T-cell (primary cell): ENCODE data around the gene ING5. TPM values are rescaled to one million over a fixed set of nuclear protein-coding genes. Genes with fewer than 3 reads are reported as not detected.
"Not testable (repeated sequence)": the region's sequence is repeated elsewhere in the genome, so short reads cannot be mapped to it uniquely, and the experiment has no call there.

Source experiments
- ATAC-seq, 4 experiments: fragments of 200-7000 bp in 3 of 4; fragments of 150-1000 bp in 1 of 4; cut with Tn5 transposase; replicated peaks in 1 of 4; 1 replicate in 3 of 4; 2 replicates in 1 of 4; pipeline ENCODE4 v1.10.0; 2021; ENCODE audit warnings: moderate library complexity in 3 of 4, mild to moderate bottlenecking in 2 of 4, moderate number of reproducible peaks in 1 of 4
- CTCF ChIA-PET, 2 donors: fragments of 300-600 bp; sonication (Branson Sonifier 250); formaldehyde crosslinking; loops; one replicate each; lab custom pipeline; 2022; ENCODE audit warnings: antibody characterized with exemption in 2 of 2; lab: Charles Lee
- POLR2A ChIA-PET, 2 donors: fragments of 300-600 bp; sonication (Branson Sonifier 250); formaldehyde crosslinking; loops; one replicate each; lab custom pipeline; 2022; ENCODE audit warnings: antibody characterized with exemption in 2 of 2; lab: Charles Lee
- DNase-seq, 35 experiments: peaks; one replicate each; pipeline versions ENCODE4 v3.0.0 to v3.0.0-alpha.2; 2013 to 2023
- H3K27ac ChIP-seq: one replicate; pipeline ENCODE4 v1.5.1; 2013; ENCODE audit warnings: low read length
- H3K27me3 ChIP-seq, 2 experiments: replicated peaks in 1 of 2; 1 replicate in 1 of 2; 2 replicates in 1 of 2; pipeline versions ENCODE4 v1.6.1 to v1.7.0; 2013; ENCODE audit warnings: low read length in 1 of 2, mixed read lengths in 1 of 2; ENCODE audit not compliant: control insufficient read depth in 2 of 2, insufficient read depth in 2 of 2; ENCODE audit errors: extremely low read depth in 1 of 2
- H3K36me3 ChIP-seq, 2 donors: 1 replicate in 1 of 2; 2 replicates in 1 of 2; pipeline versions ENCODE4 v1.6.1 to v1.7.0; 2013; ENCODE audit warnings: low read length in 1 of 2; ENCODE audit not compliant: control insufficient read depth in 2 of 2, insufficient read depth in 1 of 2; ENCODE audit errors: extremely low read depth in 1 of 2
- H3K4me1 ChIP-seq, 2 experiments: 1 replicate in 1 of 2; 2 replicates in 1 of 2; pipeline versions ENCODE4 v1.6.1 to v1.7.0; 2013; ENCODE audit warnings: low read length in 2 of 2, mixed read lengths in 1 of 2; ENCODE audit not compliant: insufficient read depth in 2 of 2, control insufficient read depth in 1 of 2; ENCODE audit errors: extremely low read depth in 1 of 2
- H3K4me3 ChIP-seq, 2 donors: 1 replicate in 1 of 2; 2 replicates in 1 of 2; pipeline versions ENCODE4 v1.5.1 to v1.7.0; 2013; ENCODE audit warnings: mild to moderate bottlenecking in 2 of 2, low read length in 1 of 2, moderate library complexity in 1 of 2; ENCODE audit not compliant: control insufficient read depth in 1 of 2; ENCODE audit errors: extremely low read depth in 1 of 2
- H3K9me3 ChIP-seq: 2 replicates; pipeline ENCODE4 v1.7.0; 2013
- H3K27ac Mint-ChIP-seq, 2 donors: one replicate each; pipeline ENCODE4 v1.8.0; 2020 to 2021; ENCODE audit warnings: mild to moderate bottlenecking in 2 of 2, mixed read lengths in 2 of 2
- H3K27me3 Mint-ChIP-seq, 2 donors: one replicate each; pipeline ENCODE4 v1.8.0; 2021 to 2022; ENCODE audit warnings: mixed read lengths in 2 of 2
- H3K36me3 Mint-ChIP-seq: one replicate; pipeline ENCODE4 v1.8.0; 2021; ENCODE audit warnings: mixed read lengths
- H3K4me1 Mint-ChIP-seq, 3 donors: one replicate each; pipeline ENCODE4 v1.8.0; 2020 to 2022; ENCODE audit warnings: mixed read lengths in 3 of 3, mild to moderate bottlenecking in 1 of 3
- H3K4me3 Mint-ChIP-seq, 3 donors: one replicate each; pipeline ENCODE4 v1.8.0; 2020 to 2022; ENCODE audit warnings: mild to moderate bottlenecking in 3 of 3, mixed read lengths in 3 of 3, moderate library complexity in 3 of 3
- H3K9me3 Mint-ChIP-seq, 3 donors: one replicate each; pipeline ENCODE4 v1.8.0; 2020 to 2022; ENCODE audit warnings: mixed read lengths in 3 of 3
- WGBS: methylation state at CpG from one replicate; pipeline ENCODE4 v1.1.5; 2013; ENCODE audit warnings: missing lambda C conversion rate; ENCODE audit not compliant: insufficient coverage; 5-methylcytosine and 5-hydroxymethylcytosine counted together
- total RNA-seq, 35 experiments: library from RNA in 6 of 35; stranded (reverse) in 6 of 35; fragments of 120-200 nt in 1 of 35; gene quantifications; one replicate each; pipeline versions ENCODE4 v1.2.1 to v1.2.4 and lab custom pipeline; 2013 to 2026

ING5 gene
- total RNA-seq, 5 donors from 2014 or later (not counting 1 experiment from before 2014, with no cell fraction given) = 63.0 to 98.0 (median 77.4) TPM

DNA sequence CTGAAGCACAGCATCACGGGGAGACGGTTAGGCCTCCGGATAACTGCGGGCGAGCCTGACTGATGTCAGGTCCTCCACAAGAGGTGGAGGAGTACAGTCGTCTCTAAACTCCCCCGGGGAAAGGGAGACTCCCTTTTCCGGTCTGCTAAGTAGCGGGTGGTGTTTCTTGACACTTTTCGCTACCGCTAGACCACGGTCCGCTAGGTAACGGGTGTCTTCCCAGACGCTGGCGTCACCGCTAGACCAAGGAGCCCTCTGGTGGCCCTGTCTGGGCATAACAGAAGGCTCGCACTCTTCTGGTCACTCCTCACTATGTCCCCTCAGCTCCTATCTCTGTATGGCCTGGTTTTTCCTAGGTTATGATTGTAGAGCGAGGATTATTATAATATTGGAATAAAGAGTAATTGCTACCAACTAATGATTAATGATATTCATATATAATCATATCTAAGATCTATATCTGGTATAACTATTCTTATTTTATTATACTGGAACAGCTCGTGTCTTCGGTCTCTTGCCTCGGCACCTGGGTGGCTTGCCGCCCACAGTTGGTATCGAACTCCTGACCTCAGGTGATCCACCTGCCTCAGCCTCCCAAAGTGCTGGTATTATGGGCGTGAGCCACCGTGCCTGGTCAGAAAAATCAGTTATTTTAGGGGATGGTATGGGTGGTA lies 30.8 kb downstream of the ING5 start:
- peak in 25 of 35 experiments; percentile 10 to 63 (median 37) for DNase-seq
- POLR2A ChIA-PET, H3K9me3 ChIP-seq, H3K4me3 ChIP-seq, ATAC-seq, CTCF ChIA-PET, H3K27ac ChIP-seq, H3K9me3 Mint-ChIP-seq, H3K27me3 Mint-ChIP-seq, H3K27ac Mint-ChIP-seq, H3K27me3 ChIP-seq, H3K36me3 ChIP-seq, H3K36me3 Mint-ChIP-seq: not testable (repeated sequence)
- H3K4me3 Mint-ChIP-seq = peak overlapping the region; percentile 60 to 73 (median 70)
- WGBS = 35% methylated on average over 9 of the region's 26 CpGs
- peaks cover 0 to 41% of the 10 kb centered on the region in 2 experiments for H3K4me1 ChIP-seq
- peaks cover 22 to 40% (median 31%) of the 10 kb centered on the region in 3 donors for H3K4me1 Mint-ChIP-seq

DNA sequence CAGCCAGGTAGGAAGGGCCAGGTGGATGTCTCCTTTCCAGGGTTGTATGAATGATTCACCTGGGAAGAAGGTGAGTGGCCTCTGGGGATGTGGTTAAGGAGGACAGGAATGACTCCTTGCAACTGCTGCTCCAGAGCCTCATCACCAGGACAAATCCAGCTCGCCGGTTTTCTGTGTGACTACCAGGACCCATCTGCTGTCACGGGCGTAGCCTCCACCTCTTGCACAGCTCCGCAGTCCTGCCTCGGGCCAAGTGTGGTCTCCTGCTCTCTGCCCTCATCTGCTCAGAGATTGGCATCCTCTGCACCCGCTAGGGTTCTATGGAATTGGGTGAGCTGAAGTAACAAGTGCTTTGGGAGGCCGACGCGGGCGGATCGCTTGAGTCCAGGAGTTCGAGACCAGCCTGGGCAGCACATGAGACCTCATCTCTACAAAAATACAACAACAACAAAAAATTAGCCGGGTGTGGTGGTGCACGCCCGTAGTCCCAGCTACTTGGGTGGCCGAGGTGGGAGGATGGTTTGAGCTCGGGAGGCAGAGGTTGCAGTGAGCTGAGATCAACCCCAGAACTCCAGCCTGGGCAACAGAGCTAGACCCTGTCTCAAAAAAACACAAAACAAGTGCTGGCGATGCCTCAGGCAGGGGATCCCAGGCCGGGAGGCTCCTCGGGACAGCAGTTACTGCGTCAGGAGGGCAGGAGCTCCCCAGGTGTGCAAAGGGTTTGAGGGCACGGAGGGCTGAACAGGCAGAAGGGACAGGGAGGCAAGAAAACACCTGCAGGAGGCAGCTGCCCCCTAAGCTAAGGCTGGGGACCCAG lies 31.8 kb downstream of the ING5 start:
- peak overlapping the region; percentile 23 to 66 for H3K27ac Mint-ChIP-seq
- ChIA-PET POLR2A (interaction anchor here in 1 of 2 donors (0.5 to 0.7 kb wide), 2 partner anchors 31 to 32 kb away, joined by 3 read pairs; no protein-coding TSS in a partner anchor), CTCF (interaction anchor here in 1 of 2 donors (0.6 to 1.2 kb wide), 2 partner anchors 145 to 514 kb away, joined by 3 read pairs; no protein-coding TSS in a partner anchor)
- ATAC-seq (no peak), DNase-seq (peak in 1 of 35 experiments; percentile 16)
- 78% methylated on average over 13 of the region's 23 CpGs for WGBS
- peak overlapping the region; percentile 60 to 73 (median 70) for H3K4me3 Mint-ChIP-seq
- peak overlapping the region; percentile 35 to 42 for H3K4me3 ChIP-seq
- H3K36me3 ChIP-seq = peaks cover 0 to 3% of the 10 kb centered on the region in 2 donors
- H3K4me1 Mint-ChIP-seq = peaks cover 25 to 44% (median 36%) of the 10 kb centered on the region in 3 donors
- H3K27ac ChIP-seq = peak overlapping the region; percentile 34
- peaks cover 0 to 2% of the 10 kb centered on the region in 2 experiments for H3K27me3 ChIP-seq
- peaks cover 0 to 41% of the 10 kb centered on the region in 2 experiments for H3K4me1 ChIP-seq
- no peaks in the 10 kb centered on the region for H3K9me3 Mint-ChIP-seq
- no peaks in the 10 kb centered on the region for H3K36me3 Mint-ChIP-seq
- H3K27me3 Mint-ChIP-seq = no peaks in the 10 kb centered on the region
- H3K9me3 ChIP-seq = no peaks in the 10 kb centered on the region

DNA sequence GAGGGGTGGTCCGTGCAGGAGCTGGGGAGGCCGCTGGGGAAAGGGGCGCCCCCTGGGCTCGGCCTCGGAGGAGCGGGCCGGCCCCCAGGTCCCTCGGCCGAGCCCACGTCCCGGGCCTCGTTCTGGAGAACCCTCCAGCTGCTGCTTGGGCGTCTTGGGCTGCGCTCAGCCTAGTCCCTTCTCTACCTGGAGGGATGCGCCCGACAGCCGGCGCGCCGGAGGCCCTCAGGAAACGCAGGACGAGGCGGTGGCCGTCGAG lies 32.3 kb downstream of the ING5 start:
- ChIA-PET POLR2A (interaction anchor here in 1 of 2 donors (0.5 to 0.7 kb wide), 2 partner anchors 32 to 33 kb away, joined by 3 read pairs; no protein-coding TSS in a partner anchor), CTCF (interaction anchor here in 1 of 2 donors (0.6 to 1.2 kb wide), 3 partner anchors 29 to 515 kb away, joined by 3 read pairs; no protein-coding TSS in a partner anchor)
- H3K27ac ChIP-seq = peak overlapping the region; percentile 34
- peaks cover 0 to 43% of the 10 kb centered on the region in 2 experiments for H3K4me1 ChIP-seq
- 2% methylated on average over 25 of the region's 25 CpGs for WGBS
- H3K4me3 ChIP-seq = peak overlapping the region; percentile 35 to 42
- Mint-ChIP-seq H3K9me3 (no peaks in the 10 kb centered on the region), H3K4me1 (peaks cover 27 to 48% (median 39%) of the 10 kb centered on the region in 3 donors), H3K27ac (no peak overlapping the region), H3K36me3 (no peaks in the 10 kb centered on the region), H3K27me3 (no peaks in the 10 kb centered on the region), H3K4me3 (peak overlapping the region; percentile 54 to 73 (median 70))
- peaks cover 0 to 2% of the 10 kb centered on the region in 2 experiments for H3K27me3 ChIP-seq
- no peaks in the 10 kb centered on the region for H3K9me3 ChIP-seq
- ATAC-seq (no peak), DNase-seq (no peak)
- H3K36me3 ChIP-seq = peaks cover 0 to 3% of the 10 kb centered on the region in 2 donors

DNA sequence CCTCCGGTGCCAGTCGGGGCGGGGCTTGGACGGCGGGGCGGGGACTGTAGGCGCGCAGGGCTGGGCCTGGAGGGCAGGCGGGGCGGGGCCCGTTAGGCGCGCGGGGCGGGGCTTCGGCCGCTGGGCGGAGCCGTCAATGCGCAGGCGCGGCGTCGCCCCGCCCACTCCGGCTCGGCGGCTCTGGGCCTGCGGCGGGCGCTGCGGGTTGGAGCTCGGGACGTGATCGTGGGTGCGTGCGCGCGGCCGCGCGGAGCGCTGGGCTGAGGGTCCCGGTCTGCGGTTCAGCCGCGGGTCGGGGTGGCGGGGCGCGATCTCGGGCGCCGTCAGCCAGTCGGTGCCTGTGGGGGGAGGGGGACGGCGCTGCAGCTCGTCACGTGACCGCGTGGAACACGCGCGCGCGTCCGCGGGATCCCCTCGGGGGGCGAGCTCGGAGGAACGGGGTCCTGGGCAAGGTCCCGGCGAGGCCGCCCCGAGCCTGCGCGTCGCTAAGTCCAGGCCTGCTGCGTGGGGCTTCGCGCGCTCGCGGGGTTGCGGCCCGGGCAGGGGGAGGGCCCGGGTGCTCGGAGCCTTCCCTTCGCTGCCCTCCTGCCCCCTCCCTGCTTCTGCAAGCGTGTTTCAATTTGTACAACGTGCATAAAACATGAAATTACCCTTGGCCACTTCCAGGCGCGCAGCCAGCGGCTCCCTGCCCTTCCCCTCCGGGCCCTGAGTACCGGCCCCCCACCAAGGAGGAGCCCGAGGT lies 32.8 kb downstream of the ING5 start, which contains the start of gene D2HGDH:
Gene D2HGDH (plus strand): TSS at position 164 of the 742 bp plus-strand sequence. CDS start 595 bp downstream, outside the sequence.
- H3K27ac ChIP-seq = peak within 1 kb of the TSS; percentile 38
- peak within 1 kb of the TSS; percentile 73 to 83 for H3K4me3 ChIP-seq
- POLR2A ChIA-PET = interaction anchor here in 1 of 2 donors (0.5 to 0.7 kb wide), 2 partner anchors 32 to 33 kb away, joined by 3 read pairs; no protein-coding TSS in a partner anchor
- peaks cover 0 to 48% of the 10 kb centered on the region in 2 experiments for H3K4me1 ChIP-seq
- Mint-ChIP-seq H3K36me3 (no peaks in the 10 kb centered on the region), H3K4me3 (peak within 1 kb of the TSS; percentile 73 to 86 (median 80)), H3K27ac (peak within 1 kb of the TSS; percentile 23 to 66), H3K4me1 (peaks cover 31 to 53% (median 44%) of the 10 kb centered on the region in 3 donors), H3K27me3 (no peaks in the 10 kb centered on the region), H3K9me3 (no peaks in the 10 kb centered on the region)
- under 1% methylated on average over 98 of the region's 98 CpGs for WGBS
- DNase-seq (peak; percentile 71 to 96 (median 89)), ATAC-seq (peak; percentile 90 to 95 (median 92))
- CTCF ChIA-PET = interaction anchor here in 1 of 2 donors (0.6 to 1.2 kb wide), 3 partner anchors 29 to 515 kb away, joined by 3 read pairs; no protein-coding TSS in a partner anchor
- peaks cover 0 to 2% of the 10 kb centered on the region in 2 experiments for H3K27me3 ChIP-seq
- peaks cover 0 to 3% of the 10 kb centered on the region in 2 donors for H3K36me3 ChIP-seq
- no peaks in the 10 kb centered on the region for H3K9me3 ChIP-seq

DNA sequence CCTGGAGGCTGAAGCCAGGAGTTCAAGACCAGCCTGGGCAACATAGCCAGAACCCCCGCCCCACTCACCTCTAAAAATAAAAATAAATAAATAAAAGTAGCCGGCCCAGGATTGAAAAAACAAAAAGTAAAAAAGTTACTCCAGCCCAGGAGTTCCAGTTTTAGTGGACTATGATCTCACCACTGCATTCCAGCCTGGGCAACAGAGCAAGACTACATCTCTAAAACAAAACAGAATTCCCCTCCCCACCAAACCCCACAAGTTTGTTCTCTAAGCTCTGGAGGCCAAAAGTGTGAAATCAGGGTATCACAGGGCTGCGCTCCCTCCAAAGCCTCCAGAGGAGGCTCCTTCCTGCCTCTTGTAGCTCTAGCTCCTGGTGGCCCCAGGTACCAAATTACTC lies 34.3 kb downstream of the ING5 start:
- WGBS = 100% methylated on average over 1 of the region's 3 CpGs
- Histone ChIP-seq H3K27ac (no peak overlapping the region), H3K4me1 (peaks cover 2 to 57% of the 10 kb centered on the region in 2 experiments), H3K9me3 (no peaks in the 10 kb centered on the region), H3K27me3 (peaks cover 0 to 2% of the 10 kb centered on the region in 2 experiments), H3K36me3 (peaks cover 0 to 3% of the 10 kb centered on the region in 2 donors), H3K4me3 (no peak overlapping the region)
- ATAC-seq (no peak), DNase-seq (no peak)
- ChIA-PET CTCF (no interaction called here), POLR2A (no interaction called here)
- Mint-ChIP-seq H3K4me3 (peak overlapping the region; percentile 73 to 86 (median 80)), H3K36me3 (no peaks in the 10 kb centered on the region), H3K27ac (peak overlapping the region; percentile 62 to 71), H3K4me1 (peaks cover 35 to 56% (median 55%) of the 10 kb centered on the region in 3 donors), H3K9me3 (no peaks in the 10 kb centered on the region), H3K27me3 (no peaks in the 10 kb centered on the region)
